Tongue (tissue), 2 donors: ENCODE data around the gene MAIP1. TPM values are rescaled to one million over a fixed set of nuclear protein-coding genes. Genes with fewer than 3 reads are reported as not detected.
"Not testable (repeated sequence)": the region's sequence is repeated elsewhere in the genome, so short reads cannot be mapped to it uniquely, and the experiment has no call there.

ENCODE experiments used
- DNase-seq: peaks from one replicate; pipeline ENCODE4 v3.0.0-alpha.2; 2015
- total RNA-seq: library from RNA; depleted of rRNA; stranded (reverse); fragments of >200 nt; gene quantifications from one replicate; pipeline ENCODE4 v1.2.3, GENCODE V29; 2014

Gene MAIP1, protein sequence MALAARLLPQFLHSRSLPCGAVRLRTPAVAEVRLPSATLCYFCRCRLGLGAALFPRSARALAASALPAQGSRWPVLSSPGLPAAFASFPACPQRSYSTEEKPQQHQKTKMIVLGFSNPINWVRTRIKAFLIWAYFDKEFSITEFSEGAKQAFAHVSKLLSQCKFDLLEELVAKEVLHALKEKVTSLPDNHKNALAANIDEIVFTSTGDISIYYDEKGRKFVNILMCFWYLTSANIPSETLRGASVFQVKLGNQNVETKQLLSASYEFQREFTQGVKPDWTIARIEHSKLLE
- total RNA-seq, result 39.8 TPM

DNA sequence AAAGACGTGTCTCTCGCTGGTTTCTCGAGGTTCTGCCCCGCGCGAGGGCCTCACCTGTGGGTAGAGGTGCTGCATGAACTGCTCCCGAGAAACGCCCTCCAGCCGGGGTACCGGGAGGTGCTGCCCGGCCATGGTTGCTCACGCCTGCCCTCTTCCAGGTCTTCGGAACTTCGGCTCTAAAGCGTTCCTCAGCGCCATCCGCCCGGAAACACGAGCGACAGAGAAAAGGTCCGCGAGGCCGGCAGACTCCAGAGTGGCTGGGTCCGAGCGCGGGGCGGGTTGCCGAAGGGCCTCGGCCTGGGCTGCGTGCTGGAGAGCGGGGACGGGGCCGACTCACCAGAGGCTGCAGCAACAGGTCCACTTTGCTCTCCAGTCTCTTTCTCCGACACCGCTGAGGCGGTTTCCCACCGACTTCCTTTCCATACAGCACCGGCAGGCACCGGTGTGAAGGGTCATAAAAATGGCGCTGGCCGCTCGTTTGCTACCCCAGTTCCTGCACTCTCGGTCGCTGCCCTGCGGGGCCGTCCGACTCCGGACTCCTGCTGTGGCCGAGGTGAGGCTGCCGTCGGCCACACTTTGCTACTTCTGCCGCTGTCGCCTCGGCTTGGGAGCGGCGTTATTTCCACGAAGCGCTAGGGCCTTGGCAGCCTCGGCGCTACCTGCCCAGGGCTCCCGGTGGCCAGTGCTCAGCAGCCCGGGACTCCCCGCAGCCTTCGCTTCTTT is at the start of gene MAIP1, which contains the start of gene TYW5:
MAIP1 (plus strand) TSS at position 244 of the 723 bp plus-strand sequence; CDS start at position 461, 217 bp downstream.
TYW5 (minus strand) TSS at position 153 of the 723 bp plus-strand sequence; CDS start at position 132, 21 bp downstream.
- peak; percentile 91 for DNase-seq

DNA sequence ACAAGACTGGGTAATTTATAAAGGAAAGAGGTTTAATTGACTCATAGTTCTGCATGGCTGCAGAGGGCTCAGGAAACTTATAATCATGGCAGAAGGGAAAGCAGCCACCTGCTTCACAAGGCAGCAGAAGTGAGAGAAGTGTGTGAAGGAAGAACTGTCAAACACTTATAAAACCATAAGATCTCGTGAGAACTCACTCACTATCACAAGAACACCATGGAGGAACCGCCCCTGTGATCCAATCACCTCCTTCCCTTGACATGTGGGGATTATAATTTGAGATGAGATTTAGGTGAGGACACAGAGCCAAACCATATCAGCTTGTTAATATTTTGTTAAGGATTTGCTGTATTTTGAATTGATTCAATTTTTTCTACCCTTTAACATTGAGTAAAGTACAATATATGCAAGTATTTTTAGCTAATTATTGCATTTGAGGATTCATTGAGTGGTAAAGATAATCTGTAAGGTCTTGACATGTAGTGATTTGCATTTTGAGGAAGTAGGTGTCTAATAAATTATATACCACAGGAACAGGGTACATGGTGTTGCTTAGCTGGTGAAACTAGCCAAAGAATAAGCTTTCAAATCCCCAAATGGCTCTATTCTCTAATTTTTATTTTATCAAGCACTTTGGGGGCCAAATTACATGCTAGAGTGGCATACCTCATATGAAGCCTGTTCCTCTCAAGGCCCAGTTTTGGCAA is 48.2 kb upstream of the MAIP1 start:
- DNase-seq, result no peak

DNA sequence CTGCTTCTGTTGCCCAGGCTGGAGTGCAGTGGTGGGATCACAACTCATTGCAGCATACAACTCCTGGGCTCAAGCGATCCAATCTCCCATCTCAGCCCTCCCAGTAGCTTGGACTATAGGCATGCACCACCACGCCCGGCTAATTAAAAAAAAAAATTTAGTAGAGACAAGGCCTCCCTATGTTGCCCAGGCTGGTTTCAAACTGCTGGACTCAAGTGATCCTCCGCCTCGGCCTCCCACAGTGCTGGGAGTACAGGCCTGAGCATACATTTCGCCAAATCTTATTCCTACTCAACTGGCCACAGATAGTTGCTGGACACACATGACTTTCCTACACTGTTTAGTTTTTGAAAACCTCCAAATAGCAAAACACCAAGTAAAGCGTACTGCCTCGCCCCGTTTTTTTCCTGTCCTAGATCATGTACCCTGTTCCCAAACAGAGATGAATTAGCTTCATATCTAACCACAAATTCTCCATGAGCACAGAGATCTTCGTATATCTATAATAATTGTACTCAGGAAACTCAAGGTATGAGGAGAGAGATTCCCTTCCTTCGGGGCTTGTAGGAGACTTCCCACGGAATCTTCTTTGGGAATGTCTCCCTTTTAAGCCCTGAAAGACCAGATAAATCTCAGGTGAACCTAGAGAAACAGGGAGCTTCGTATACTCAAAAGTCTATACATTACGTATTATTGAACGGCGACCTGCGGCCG is 44.9 kb upstream of the MAIP1 start:
- DNase-seq, result no peak

DNA sequence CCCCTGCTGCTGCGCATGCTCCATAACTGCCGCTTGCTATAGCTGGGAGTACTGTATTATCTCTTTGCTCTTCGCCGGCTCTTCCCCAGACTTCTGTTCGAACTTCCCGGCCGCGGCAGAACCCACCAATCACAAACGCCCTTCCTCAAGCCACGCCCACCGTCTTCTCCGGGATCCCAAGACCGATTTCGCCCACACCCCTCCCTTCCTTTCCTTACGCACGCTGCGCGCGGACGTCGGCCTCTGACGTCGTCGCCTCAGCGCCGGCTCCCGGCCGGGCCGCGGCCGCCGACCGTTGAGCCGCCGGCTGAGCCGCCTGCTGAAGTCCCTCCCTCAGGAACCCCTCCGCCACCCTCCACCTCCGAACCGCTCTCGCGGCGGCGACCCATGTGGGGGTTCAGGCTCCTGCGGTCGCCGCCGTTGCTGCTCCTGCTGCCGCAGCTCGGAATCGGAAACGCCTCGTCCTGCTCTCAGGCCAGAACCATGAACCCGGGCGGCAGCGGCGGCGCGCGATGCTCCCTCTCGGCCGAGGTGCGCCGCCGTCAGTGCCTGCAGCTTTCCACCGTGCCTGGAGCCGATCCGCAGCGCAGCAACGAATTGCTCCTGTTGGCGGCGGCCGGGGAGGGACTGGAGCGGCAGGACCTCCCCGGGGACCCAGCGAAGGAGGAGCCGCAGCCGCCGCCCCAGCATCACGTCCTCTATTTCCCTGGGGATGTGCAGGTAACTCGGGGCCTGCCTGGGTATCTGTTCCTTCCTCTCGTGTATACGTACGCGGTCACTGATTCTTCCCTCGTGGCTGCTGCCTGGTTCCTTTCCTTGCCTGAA is 44.1 kb upstream of the MAIP1 start, which contains the start of gene C2orf69:
C2orf69 (plus strand) TSS at position 242 of the 825 bp plus-strand sequence; CDS start at position 388, 146 bp downstream.
- DNase-seq, result peak; percentile 99

DNA sequence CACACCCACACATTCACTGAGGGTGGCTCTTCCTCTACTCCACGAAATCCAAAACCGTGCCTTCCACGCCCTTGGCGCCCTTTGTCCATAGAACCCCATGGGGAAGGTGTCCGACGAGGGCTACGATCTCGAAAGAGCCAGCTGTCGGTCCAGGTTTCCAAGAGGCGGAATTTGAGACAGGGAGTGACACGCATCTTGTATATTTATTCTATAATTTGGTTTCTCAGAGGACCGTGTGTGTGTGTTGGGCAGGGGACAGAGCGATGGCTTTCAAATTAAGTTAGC is 43.6 kb upstream of the MAIP1 start:
- DNase-seq, result no peak

DNA sequence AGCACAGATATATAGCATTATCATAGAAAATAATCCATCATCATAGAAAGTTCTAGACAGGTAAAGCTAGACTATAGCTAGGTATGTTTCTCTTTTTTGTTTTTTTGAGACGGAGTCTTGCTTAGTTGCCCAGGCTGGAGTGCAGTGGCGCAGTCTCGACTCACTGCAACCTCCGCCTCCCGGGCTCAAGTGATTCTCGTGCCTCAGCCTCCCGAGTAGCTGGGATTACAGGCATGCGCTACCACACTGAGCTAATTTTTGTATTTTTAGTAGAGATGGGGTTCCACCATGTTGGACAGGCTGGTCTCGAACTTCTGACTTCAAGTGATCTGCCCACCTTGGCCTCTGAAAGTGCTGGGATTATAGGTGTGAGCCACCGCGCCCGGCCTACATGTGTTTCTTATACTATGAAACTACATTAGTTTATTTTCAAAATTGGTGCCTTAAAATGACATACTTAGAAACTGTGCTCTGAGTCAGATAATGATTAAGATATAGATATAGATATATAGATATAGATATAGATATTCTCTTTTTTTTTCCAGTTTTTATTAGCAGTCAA is 42.7 kb upstream of the MAIP1 start:
- DNase-seq, result not testable (repeated sequence)

DNA sequence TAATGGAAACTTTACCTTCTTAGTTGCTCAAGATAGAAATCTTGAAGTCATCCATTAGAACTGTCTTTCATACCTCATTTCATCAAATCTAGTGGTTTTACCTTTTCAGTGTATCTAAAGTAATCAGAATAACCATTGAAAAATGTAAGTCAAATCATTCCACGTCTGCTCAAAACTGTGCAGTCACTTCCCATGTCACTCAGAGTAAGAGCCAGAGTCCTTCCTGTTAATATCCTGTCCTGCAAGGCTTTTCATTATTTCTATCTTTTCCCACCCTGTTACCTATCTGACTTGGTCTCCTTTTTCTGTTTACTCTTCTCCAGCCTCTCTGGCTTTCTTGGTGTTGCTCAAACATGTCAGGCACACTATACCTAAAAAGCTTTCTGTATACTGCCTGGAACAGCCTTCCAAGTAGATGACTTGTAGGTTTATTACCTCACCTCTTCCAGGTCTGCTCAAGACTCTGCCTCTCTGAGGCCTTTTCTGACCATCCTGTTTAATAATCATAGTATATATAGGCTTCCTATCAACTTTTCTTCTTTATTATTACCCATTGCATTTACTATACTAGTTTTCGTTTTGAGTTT is 40.9 kb upstream of the MAIP1 start:
- DNase-seq, result no peak

DNA sequence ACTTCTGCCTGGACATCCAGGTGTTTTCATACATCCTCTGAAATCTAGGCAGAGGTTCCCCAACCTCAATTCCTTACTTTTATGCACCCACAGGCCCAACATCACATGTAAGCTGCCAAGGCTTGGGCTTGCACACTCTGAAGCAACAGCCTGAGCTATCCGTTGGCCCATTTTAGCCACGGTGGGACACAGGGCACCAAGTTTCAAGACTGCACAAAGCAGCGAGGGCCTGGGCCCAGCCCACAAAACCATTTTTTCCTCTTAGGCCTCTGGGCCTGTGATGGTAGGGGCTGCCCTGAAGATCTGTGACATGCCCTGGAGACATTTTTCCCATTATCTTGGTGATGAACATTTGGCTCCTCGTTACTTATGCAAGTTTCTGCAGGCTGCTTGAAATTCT is 38.4 kb upstream of the MAIP1 start:
- no peak for DNase-seq

DNA sequence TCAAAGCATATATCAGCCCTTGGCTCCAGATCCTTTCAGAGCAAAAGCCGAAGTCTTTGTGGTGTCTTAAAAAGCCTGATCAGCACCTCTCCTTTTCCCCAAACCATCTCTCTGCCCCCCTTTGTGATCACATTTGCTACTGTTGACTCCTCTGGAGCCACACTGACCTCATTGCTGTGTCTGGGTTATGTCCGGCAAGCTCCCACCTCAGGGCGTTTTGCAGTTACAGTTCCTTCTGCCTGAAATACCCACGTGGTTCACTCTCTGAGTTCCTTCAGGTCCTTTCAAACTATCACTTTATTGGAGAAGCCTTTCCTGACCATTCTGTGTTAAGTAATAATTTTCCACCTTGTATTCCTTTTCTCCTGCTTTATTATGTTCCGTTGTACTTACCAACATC is 32.5 kb upstream of the MAIP1 start:
- no peak for DNase-seq

DNA sequence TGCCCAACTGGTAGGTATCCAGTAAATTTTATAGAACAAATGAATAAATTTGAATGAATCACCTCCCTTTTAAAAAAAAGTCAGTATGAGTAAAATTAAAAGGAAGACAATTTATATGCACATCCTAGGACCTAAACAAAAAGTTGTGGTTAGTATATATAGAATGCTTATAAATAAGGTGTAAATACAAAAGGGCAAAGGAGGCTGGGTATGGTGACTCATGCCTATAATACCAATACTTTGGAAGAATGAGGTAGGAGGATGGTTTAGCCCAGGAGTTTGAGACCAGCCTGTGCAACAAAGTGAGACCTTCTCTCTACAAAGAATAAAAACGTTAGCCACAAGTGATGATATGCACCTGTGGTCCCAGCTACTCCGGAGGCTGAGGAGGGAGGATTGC is 31.5 kb upstream of the MAIP1 start:
- DNase-seq, result no peak

DNA sequence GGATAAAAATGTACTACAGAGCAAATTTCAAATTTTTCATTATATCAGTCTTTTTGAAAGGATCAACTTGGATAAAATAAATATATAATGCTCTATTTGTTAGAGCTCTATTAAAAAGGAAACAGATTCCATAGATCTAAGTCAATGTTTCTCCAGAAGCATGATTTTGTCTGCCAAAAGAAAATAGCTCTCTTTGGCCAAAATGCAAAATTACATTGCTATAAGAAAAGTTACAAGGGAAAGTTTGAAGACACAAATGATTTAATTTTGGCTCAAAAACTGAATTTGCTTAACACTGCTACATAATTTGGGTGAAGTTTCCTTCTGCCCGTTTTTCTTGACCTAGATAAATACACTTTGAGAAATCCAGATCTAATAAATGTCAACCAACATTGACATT is 28.6 kb upstream of the MAIP1 start:
- peak; percentile 10 for DNase-seq

DNA sequence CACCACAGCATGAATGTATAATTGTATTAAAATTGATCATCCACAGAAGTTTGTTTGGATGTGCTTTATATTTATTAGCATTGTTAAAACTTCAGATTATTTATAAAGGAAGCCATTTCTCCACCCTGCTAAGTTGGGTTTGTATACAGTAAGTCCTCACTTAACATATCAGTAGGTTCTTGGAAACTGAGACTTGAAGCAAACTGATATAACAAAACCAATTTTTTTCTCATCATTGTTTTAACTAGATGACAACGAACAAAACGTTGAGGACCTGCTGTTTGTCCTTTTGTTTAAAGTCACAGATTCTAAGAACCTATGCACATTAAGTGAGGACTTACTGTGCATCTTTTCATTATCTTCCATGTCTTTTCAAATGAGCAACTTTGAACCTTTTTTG is 27.2 kb upstream of the MAIP1 start:
- DNase-seq, result no peak

DNA sequence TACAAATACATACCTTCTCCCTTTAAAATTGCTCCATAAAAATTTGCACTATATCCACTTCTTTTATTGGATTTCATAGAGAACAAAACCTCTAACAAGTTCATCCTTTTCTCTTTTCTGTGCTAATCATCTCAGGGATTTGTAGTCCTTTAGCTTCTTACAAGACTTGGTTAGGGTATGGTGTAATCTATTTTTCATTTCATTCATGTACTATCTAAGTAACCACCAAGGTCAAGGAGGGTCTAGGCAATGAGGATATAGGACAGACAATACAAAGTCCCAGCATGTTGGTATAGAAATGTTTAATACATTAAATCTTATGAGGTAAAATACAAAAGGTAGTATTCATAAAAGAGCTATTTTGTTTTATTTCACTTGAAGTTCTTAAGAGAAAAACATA is 26.8 kb upstream of the MAIP1 start:
- DNase-seq, result no peak

DNA sequence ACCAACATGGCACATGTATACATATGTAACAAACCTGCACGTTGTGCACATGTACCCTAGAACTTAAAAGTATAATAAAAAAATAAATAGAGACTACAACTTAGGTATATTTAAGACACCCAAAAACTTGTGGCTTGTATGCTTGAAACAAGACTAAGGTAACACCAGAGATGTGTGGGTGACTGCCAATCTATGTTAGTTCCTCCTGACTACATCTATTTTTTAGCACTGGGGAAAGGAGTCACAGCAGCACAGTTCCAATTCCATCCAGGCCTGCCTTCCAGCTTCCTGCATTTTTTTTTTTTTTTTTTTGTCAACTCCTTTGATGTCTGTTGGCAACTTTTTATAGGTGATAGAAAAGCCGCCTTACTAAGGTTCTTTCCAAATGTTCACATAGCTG is 26.1 kb upstream of the MAIP1 start:
- DNase-seq, result no peak

DNA sequence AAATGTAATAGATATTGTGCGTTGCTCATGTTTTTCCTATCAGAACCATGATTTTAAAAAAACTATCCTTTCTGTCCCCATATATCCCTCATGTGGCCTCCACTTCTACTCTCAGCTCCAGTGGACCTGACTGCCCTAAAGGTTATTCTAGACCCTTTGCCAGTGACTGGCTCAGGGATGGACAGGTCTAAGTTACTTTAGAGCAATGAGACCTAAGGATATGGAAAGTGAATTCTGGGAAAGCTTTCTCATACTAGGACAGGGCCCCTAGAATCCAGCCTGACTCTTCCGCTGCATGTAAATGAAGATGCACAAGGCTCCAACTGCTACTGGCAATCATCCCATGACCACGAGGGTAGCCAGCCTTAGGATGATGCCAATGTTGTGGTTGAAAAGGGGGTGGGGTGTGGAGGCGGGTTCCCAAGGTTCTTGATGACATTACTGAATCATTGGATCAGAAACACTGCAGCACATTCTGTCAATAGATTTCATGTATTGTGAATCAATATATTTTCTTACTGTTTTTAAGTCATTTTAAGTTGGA is 23.0 kb upstream of the MAIP1 start:
- no peak for DNase-seq

DNA sequence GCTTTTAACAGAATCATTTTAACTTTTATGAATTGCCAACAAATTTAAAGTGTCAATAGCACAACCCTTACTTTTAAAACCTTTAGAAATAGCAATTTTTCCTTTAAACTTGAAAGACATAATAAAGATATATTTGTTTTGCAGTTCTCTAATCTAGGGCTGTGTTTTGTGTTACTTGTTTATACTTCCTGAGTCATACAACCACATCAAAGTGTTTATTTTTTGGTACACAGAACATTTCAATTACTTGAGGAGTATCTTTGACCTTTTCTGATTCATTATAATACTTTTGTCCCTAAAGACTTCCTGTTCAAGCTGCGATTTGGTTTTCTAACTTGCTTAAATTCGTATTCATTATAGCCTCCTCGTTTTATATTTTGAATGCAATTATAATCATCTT is 21.9 kb upstream of the MAIP1 start:
- DNase-seq, result no peak

DNA sequence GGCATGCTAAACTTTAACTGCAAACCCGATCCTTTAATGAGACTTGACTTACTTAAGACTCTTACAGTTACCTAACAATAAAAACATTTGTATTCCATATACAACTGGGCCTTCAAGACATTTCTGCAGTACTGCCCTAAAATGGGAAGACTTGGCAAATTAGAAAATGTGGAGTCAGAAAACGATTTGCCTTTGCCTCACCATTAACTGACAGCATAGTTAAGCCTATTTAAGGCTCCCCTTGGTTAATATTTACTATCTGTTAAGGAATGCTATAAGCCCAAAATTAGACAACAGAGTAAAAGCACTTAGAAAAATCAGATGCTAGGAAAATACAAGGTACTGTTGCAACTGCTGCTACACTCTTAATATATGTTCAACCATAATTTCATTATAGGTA is 18.8 kb upstream of the MAIP1 start:
- DNase-seq, result no peak

DNA sequence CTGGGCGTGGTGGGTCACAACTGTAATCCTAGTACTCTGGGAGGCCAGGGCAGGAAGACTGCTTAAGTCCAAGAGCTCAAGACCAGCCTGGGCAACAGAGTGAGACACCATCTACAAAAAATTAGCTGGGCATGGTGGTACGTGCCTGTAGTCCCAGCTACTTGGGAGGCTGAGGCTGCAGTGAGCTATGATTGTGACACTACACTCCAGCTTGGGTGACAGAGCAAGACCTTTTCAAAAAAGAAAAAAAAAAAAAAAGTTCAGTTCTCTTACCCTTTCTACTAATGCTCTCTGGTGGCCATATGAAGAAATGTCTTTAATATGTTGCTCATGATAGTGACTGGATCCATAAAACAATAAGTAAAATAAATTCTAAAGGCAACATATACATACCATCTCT is 15.0 kb upstream of the MAIP1 start:
- DNase-seq, result no peak

DNA sequence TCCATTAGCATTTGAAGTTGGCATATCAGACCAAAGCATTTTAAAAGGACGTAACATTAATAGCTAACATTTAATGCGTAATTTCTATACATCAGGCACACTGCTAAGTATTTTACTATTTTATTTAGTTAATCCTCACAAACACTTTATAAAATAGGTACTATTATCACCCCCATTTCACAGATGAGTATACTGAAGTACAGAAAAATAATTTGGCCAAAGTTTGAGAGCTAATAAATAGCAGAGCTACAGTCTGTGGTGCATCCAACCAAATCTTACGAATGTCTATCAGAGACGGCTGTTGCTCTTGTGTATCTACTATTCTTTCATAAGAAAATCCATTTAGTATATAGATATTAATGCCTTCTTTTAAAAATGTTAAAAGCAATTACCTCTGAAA is 12.0 kb upstream of the MAIP1 start:
- DNase-seq, result no peak

DNA sequence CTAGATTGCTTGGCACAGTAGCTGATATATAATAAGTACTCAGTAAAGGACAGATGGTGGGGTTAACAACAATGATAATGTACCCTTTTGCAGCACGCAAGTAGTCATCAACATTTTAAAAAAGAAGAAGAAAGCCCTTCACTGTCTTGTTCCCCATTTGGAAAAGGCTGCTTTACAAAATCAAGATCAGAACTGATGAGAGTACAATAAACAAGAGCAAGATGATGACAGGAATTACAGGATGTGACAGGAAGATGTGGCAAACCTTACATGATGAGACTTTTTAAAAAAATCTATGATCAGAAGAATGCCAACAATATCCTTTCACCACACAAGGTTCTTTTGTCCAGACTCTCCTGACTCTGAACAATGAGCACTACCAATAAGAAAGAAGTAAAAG is 9.2 kb upstream of the MAIP1 start:
- no peak for DNase-seq

DNA sequence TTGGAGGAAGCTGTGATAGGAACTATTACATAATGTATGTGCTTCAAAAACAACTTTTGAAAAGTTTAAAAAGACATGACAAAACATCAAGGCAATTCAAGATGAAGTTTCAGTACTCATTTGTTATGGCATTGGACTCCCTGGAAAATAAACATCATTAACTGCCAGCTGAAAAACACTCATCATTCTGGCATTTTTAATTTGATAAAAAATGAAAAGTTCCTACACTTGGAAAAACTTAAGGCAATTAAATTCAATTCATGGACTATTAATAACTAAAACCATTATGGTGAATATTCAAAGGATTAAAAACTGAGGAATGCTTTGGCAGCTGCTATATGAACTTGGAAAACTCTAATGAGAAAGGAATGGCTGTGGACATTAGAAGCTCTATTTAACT is 8.5 kb upstream of the MAIP1 start:
- DNase-seq, result no peak
